Stimulated activated CD8-positive, alpha-beta memory T cell treated with anti-CD3 and anti-CD28 coated beads, Interleukin-12 subunit alpha, Interleukin-12 subunit beta, amount 100 ng/mL, for 4 hours (primary cell): ENCODE measurements around the gene WNT4.
A peak's percentile ranks its signal among the peaks of the same experiment; 100 is the strongest.

ENCODE experiments used
- DNase-seq: peaks from one replicate; pipeline ENCODE4 v3.0.0-alpha.2; 2020; ENCODE audit warnings: low read depth

Gene WNT4

GRCh38 chr1:22108339-22109105 is 34.4 kb downstream of the WNT4 start:
- DNase-seq: no peak

- DNase-seq: no peak
These were observed 35.8 kb downstream of the WNT4 start for GRCh38 chr1:22107126-22107525.

GRCh38 chr1:22105611-22106207 is 37.2 kb downstream of the WNT4 start:
- DNase-seq: no peak

- no peak for DNase-seq
These were observed 37.9 kb downstream of the WNT4 start for GRCh38 chr1:22104865-22105437.

GRCh38 chr1:22104094-22104493 is 38.8 kb downstream of the WNT4 start:
- DNase-seq: no peak

- no peak for DNase-seq
These were observed 40.2 kb downstream of the WNT4 start for GRCh38 chr1:22102746-22103145.

- no peak for DNase-seq
These were observed 40.9 kb downstream of the WNT4 start for GRCh38 chr1:22101995-22102394.

GRCh38 chr1:22101199-22101598 is 41.7 kb downstream of the WNT4 start:
- DNase-seq: no peak

- DNase-seq: no peak
These were observed 42.7 kb downstream of the WNT4 start for GRCh38 chr1:22100168-22100567.

GRCh38 chr1:22098752-22099151 is 44.1 kb downstream of the WNT4 start:
- no peak for DNase-seq

GRCh38 chr1:22096463-22096862 is 46.4 kb downstream of the WNT4 start:
- DNase-seq: no peak

- no peak for DNase-seq
These were observed 46.9 kb downstream of the WNT4 start for GRCh38 chr1:22096036-22096435.

GRCh38 chr1:22093513-22093912 is 49.4 kb downstream of the WNT4 start:
- no peak for DNase-seq

GRCh38 chr1:22092026-22092768 is 50.7 kb downstream of the WNT4 start:
- peak; percentile 10 for DNase-seq

- no peak for DNase-seq
These were observed 52.0 kb downstream of the WNT4 start for GRCh38 chr1:22090867-22091266.

- no peak for DNase-seq
These were observed 53.1 kb downstream of the WNT4 start for GRCh38 chr1:22089787-22090186.

GRCh38 chr1:22089134-22089571 is 53.7 kb downstream of the WNT4 start:
- no peak for DNase-seq

- no peak for DNase-seq
These were observed 54.6 kb downstream of the WNT4 start for GRCh38 chr1:22088331-22088730.

GRCh38 chr1:22080191-22080590 is 62.7 kb downstream of the WNT4 start:
- DNase-seq: no peak

GRCh38 chr1:22078133-22078532 is 64.8 kb downstream of the WNT4 start:
- DNase-seq: no peak

GRCh38 chr1:22077728-22078127 is 65.2 kb downstream of the WNT4 start:
- no peak for DNase-seq

GRCh38 chr1:22076346-22076745 is 66.6 kb downstream of the WNT4 start:
- DNase-seq: no peak

GRCh38 chr1:22075718-22076117 is 67.2 kb downstream of the WNT4 start:
- DNase-seq: no peak
